HEK293 (cell line): ENCODE data around the gene PROCR.

Experiments
- ATF2 ChIP-seq: fragments of 450-650 bp; formaldehyde crosslinking; IDR thresholded peaks from 2 replicates; pipeline ENCODE4 v1.5.1; 2016; ENCODE audit warnings: missing biosample characterization, missing genetic modification characterization, low read depth
- BCL11A ChIP-seq: fragments of 450-650 bp; formaldehyde crosslinking; IDR thresholded peaks from 2 replicates; pipeline ENCODE4 v1.5.1; 2016; ENCODE audit warnings: low read depth, missing biosample characterization, missing genetic modification characterization
- GLI2 ChIP-seq: fragments of 450-650 bp; formaldehyde crosslinking; IDR thresholded peaks from 2 replicates; pipeline ENCODE4; 2017; ENCODE audit warnings: missing biosample characterization, missing genetic modification characterization, low read depth, borderline replicate concordance
- GLI4 ChIP-seq: fragments of 450-650 bp; formaldehyde crosslinking; IDR thresholded peaks from 2 replicates; pipeline ENCODE4 v1.5.1; 2016; ENCODE audit warnings: missing biosample characterization, missing genetic modification characterization
- HOXA7 ChIP-seq: sonication (generic); formaldehyde crosslinking; IDR thresholded peaks from 2 replicates; pipeline ENCODE4 v1.8.1; 2022; ENCODE audit warnings: missing genetic modification reagents, borderline replicate concordance
- KLF7 ChIP-seq: fragments of 450-650 bp; formaldehyde crosslinking; IDR thresholded peaks from 2 replicates; pipeline ENCODE4 v1.5.1; 2016; ENCODE audit warnings: missing biosample characterization, missing genetic modification characterization, borderline replicate concordance
- MEIS1 ChIP-seq: sonication (generic); formaldehyde crosslinking; IDR thresholded peaks from 2 replicates; pipeline ENCODE4 v1.8.1; 2022; ENCODE audit warnings: missing genetic modification reagents, mild to moderate bottlenecking, borderline replicate concordance
- OSR2 ChIP-seq: fragments of 450-650 bp; formaldehyde crosslinking; IDR thresholded peaks from 2 replicates; pipeline ENCODE4 v1.5.1; 2016; ENCODE audit warnings: missing biosample characterization, missing genetic modification characterization
- ZBTB21 ChIP-seq: fragments of 450-650 bp; formaldehyde crosslinking; IDR thresholded peaks from 2 replicates; pipeline ENCODE4 v1.5.1; 2017; ENCODE audit warnings: missing biosample characterization, missing genetic modification characterization
- ZFP3 ChIP-seq: fragments of 450-650 bp; formaldehyde crosslinking; IDR thresholded peaks from 2 replicates; pipeline ENCODE4 v1.5.1; 2016; ENCODE audit warnings: low read depth, missing biosample characterization, missing genetic modification characterization
- ZNF133 ChIP-seq: fragments of 450-650 bp; formaldehyde crosslinking; IDR thresholded peaks from 2 replicates; pipeline ENCODE4 v1.5.1; 2016; ENCODE audit warnings: missing biosample characterization, missing genetic modification characterization
- ZNF155 ChIP-seq: fragments of 450-650 bp; formaldehyde crosslinking; IDR thresholded peaks from 2 replicates; pipeline ENCODE4 v1.5.1; 2016; ENCODE audit warnings: missing biosample characterization, missing genetic modification characterization
- ZNF18 ChIP-seq: fragments of 450-650 bp; formaldehyde crosslinking; IDR thresholded peaks from 2 replicates; pipeline ENCODE4 v1.5.1; 2016; ENCODE audit warnings: missing biosample characterization, missing genetic modification characterization
- ZNF211 ChIP-seq: fragments of 450-650 bp; formaldehyde crosslinking; IDR thresholded peaks from 2 replicates; pipeline ENCODE4 v1.5.1; 2016; ENCODE audit warnings: low read depth, missing biosample characterization, missing genetic modification characterization
- ZNF274 ChIP-seq, 2 experiments: fragments of 200-500 bp in 1 of 2; fragments of 450-650 bp in 1 of 2; sonication (Bioruptor generic) in 1 of 2; formaldehyde crosslinking in 1 of 2; IDR thresholded peaks; 2 replicates each; pipeline versions ENCODE4 v1.5.1 to v1.6.1; 2014 to 2016; ENCODE audit warnings: borderline replicate concordance in 1 of 2, inconsistent platforms in 1 of 2, low read length in 1 of 2, missing biosample characterization in 1 of 2, missing genetic modification characterization in 1 of 2
- ZNF416 ChIP-seq: fragments of 450-650 bp; formaldehyde crosslinking; IDR thresholded peaks from 2 replicates; pipeline ENCODE4 v1.5.1; 2016; ENCODE audit warnings: missing biosample characterization, missing genetic modification characterization
- ZNF518A ChIP-seq: fragments of 450-650 bp; formaldehyde crosslinking; conservative IDR thresholded peaks from 2 replicates; pipeline ENCODE4 v1.5.1; 2016; ENCODE audit warnings: low read depth, missing biosample characterization, missing genetic modification characterization
- ZNF521 ChIP-seq: fragments of 450-650 bp; formaldehyde crosslinking; IDR thresholded peaks from 2 replicates; pipeline ENCODE4 v1.5.1; 2017; ENCODE audit warnings: missing biosample characterization, mild to moderate bottlenecking, missing genetic modification characterization
- ZNF561 ChIP-seq: fragments of 450-650 bp; IDR thresholded peaks from 2 replicates; pipeline ENCODE4 v1.5.1; 2018; ENCODE audit warnings: missing biosample characterization, missing genetic modification characterization, borderline replicate concordance
- ZNF571 ChIP-seq: fragments of 450-650 bp; formaldehyde crosslinking; IDR thresholded peaks from 2 replicates; pipeline ENCODE4 v1.5.0; 2017; ENCODE audit warnings: missing biosample characterization, missing genetic modification characterization
- ZNF621 ChIP-seq: fragments of 450-650 bp; formaldehyde crosslinking; IDR thresholded peaks from 2 replicates; pipeline ENCODE4 v1.5.1; 2017; ENCODE audit warnings: missing biosample characterization, missing genetic modification characterization
- ZNF623 ChIP-seq: fragments of 450-650 bp; formaldehyde crosslinking; IDR thresholded peaks from 2 replicates; pipeline ENCODE4 v1.5.1; 2016; ENCODE audit warnings: missing biosample characterization, missing genetic modification characterization
- ZNF626 ChIP-seq: fragments of 450-650 bp; sonication (Bioruptor Pico); formaldehyde crosslinking; IDR thresholded peaks from 2 replicates; pipeline ENCODE4 v1.5.1; 2018; ENCODE audit warnings: missing biosample characterization, missing genetic modification characterization, inconsistent platforms
- ZNF658 ChIP-seq: fragments of 450-650 bp; formaldehyde crosslinking; IDR thresholded peaks from 2 replicates; pipeline ENCODE4; 2016; ENCODE audit warnings: missing biosample characterization, missing genetic modification characterization
- ZNF791 ChIP-seq: fragments of 450-650 bp; formaldehyde crosslinking; IDR thresholded peaks from 2 replicates; pipeline ENCODE4 v1.5.1; 2016; ENCODE audit warnings: missing biosample characterization, missing genetic modification characterization
- ZNF830 ChIP-seq: fragments of 450-650 bp; IDR thresholded peaks from 2 replicates; pipeline ENCODE4 v1.5.0; 2018; ENCODE audit warnings: missing biosample characterization, missing genetic modification characterization, low read depth, mild to moderate bottlenecking, moderate library complexity
- ZNF837 ChIP-seq: fragments of 450-650 bp; formaldehyde crosslinking; IDR thresholded peaks from 2 replicates; pipeline ENCODE4 v1.5.1; 2016; ENCODE audit warnings: missing biosample characterization, missing genetic modification characterization
- ZSCAN16 ChIP-seq: fragments of 450-650 bp; formaldehyde crosslinking; IDR thresholded peaks from 2 replicates; pipeline ENCODE4 v1.5.1; 2016; ENCODE audit warnings: missing biosample characterization, missing genetic modification characterization
- TF ChIP-seq, protein P1 (sequence below): fragments of 450-650 bp; formaldehyde crosslinking; IDR thresholded peaks from 2 replicates; pipeline ENCODE4 v1.5.1; 2016; ENCODE audit warnings: missing biosample characterization, missing genetic modification characterization
- TF ChIP-seq, protein P2 (sequence below): fragments of 450-650 bp; formaldehyde crosslinking; IDR thresholded peaks from 2 replicates; pipeline ENCODE4 v1.5.1; 2016; ENCODE audit warnings: missing biosample characterization, missing genetic modification characterization

Gene PROCR

DNA sequence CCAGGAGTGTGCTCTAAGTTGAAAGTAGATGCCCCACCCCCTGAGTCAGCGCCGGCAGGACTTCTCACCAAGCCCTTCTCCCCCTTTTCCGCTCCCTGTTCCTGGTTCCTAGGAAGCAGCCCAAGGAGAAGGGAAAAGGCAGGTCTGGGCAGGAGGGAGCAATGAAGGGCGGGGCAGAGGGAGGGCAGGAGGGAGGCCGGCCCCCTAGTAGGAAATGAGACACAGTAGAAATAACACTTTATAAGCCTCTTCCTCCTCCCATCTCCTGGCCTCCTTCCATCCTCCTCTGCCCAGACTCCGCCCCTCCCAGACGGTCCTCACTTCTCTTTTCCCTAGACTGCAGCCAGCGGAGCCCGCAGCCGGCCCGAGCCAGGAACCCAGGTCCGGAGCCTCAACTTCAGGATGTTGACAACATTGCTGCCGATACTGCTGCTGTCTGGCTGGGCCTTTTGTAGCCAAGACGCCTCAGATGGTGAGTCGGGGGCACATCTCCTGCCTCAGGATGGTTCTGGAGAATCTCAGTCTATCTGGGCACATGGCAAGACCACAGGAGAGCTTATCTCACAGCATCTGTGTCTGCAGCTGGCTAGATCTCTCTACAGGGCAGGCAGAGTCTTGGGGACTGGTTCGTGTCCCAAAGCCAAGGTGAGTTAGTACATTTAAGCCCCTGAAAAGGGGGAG lies at the start of gene PROCR (continued):
- TF ChIP-seq ZNF518A (tag by site-specific recombination) (no peak), ZNF561 (tag by site-specific recombination) (peak; percentile 41; the same call in 1 of the 2 replicates), ZNF621 (no peak), ZNF18 (peak; percentile 71; the same call in 1 of the 2 replicates), ZNF623 (tag by site-specific recombination) (no peak), MEIS1 (no peak), ZNF837 (tag by site-specific recombination) (no peak), ZNF416 (tag by site-specific recombination) (no peak), HOXA7 (CRISPR knock-in tag) (no peak), ZSCAN16 (tag by site-specific recombination) (no peak), BCL11A (tag by site-specific recombination) (no peak), ZNF211 (tag by site-specific recombination) (no peak), ZBTB21 (tag by site-specific recombination) (no peak), ZNF521 (tag by site-specific recombination) (no peak), GLI2 (tag by site-specific recombination) (no peak), ZNF830 (tag by site-specific recombination) (no peak), ZNF133 (tag by site-specific recombination) (no peak), OSR2 (tag by site-specific recombination) (peak; percentile 78), ZFP3 (tag by site-specific recombination) (no peak), ZNF658 (tag by site-specific recombination) (no peak), ZNF791 (tag by site-specific recombination) (no peak), ZNF155 (tag by site-specific recombination) (no peak), KLF7 (tag by site-specific recombination) (no peak), ZNF571 (tag by site-specific recombination) (no peak), ATF2 (tag by site-specific recombination) (no peak), GLI4 (tag by site-specific recombination) (no peak), ZNF274 (IDR thresholded peaks at IDR 0.05; ENCODE audit: low read length) (no peak), ZNF274 (tag by site-specific recombination; IDR thresholded peaks at IDR 0.05; ENCODE audit: borderline replicate concordance) (no peak), ZNF626 (tag by site-specific recombination) (no peak)
- TF ChIP-seq, protein P1, sequence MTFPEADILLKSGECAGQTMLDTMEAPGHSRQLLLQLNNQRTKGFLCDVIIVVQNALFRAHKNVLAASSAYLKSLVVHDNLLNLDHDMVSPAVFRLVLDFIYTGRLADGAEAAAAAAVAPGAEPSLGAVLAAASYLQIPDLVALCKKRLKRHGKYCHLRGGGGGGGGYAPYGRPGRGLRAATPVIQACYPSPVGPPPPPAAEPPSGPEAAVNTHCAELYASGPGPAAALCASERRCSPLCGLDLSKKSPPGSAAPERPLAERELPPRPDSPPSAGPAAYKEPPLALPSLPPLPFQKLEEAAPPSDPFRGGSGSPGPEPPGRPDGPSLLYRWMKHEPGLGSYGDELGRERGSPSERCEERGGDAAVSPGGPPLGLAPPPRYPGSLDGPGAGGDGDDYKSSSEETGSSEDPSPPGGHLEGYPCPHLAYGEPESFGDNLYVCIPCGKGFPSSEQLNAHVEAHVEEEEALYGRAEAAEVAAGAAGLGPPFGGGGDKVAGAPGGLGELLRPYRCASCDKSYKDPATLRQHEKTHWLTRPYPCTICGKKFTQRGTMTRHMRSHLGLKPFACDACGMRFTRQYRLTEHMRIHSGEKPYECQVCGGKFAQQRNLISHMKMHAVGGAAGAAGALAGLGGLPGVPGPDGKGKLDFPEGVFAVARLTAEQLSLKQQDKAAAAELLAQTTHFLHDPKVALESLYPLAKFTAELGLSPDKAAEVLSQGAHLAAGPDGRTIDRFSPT (tag by site-specific recombination) = 0 out of 2 replicates have a peak, but pooled peaks have one; percentile 13
- TF ChIP-seq, protein P2, sequence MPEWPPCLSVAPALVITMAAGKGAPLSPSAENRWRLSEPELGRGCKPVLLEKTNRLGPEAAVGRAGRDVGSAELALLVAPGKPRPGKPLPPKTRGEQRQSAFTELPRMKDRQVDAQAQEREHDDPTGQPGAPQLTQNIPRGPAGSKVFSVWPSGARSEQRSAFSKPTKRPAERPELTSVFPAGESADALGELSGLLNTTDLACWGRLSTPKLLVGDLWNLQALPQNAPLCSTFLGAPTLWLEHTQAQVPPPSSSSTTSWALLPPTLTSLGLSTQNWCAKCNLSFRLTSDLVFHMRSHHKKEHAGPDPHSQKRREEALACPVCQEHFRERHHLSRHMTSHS = no peak
